Hepatocyte (in vitro differentiated cells): Measurements from ENCODE around the gene NLRP5.

Experiments used
- CTCF ChIP-seq: fragments of 200-600 bp; sonication (generic); IDR thresholded peaks from 2 replicates; pipeline ENCODE4 v1.5.1; 2016; ENCODE audit warnings: antibody characterized with exemption, mild to moderate bottlenecking; ENCODE audit not compliant: poor library complexity
- EZH2 ChIP-seq: fragments of 200-600 bp; sonication (generic); IDR thresholded peaks from 2 replicates; pipeline ENCODE4 v1.6.1; 2016; ENCODE audit warnings: antibody characterized with exemption, mild to moderate bottlenecking, borderline replicate concordance

GRCh38 chr19:56092685-56093631, 106.4 kb downstream of the NLRP5 start:
- TF ChIP-seq CTCF: no peak
- TF ChIP-seq EZH2: no peak
